Measurements from ENCODE around the gene ABR. TPM values are rescaled to one million over a fixed set of nuclear protein-coding genes. Genes with fewer than 3 reads are reported as not detected.

The ABR gene
- total RNA-seq, 1 experiment from 2014 or later, result 172 TPM

DNA sequence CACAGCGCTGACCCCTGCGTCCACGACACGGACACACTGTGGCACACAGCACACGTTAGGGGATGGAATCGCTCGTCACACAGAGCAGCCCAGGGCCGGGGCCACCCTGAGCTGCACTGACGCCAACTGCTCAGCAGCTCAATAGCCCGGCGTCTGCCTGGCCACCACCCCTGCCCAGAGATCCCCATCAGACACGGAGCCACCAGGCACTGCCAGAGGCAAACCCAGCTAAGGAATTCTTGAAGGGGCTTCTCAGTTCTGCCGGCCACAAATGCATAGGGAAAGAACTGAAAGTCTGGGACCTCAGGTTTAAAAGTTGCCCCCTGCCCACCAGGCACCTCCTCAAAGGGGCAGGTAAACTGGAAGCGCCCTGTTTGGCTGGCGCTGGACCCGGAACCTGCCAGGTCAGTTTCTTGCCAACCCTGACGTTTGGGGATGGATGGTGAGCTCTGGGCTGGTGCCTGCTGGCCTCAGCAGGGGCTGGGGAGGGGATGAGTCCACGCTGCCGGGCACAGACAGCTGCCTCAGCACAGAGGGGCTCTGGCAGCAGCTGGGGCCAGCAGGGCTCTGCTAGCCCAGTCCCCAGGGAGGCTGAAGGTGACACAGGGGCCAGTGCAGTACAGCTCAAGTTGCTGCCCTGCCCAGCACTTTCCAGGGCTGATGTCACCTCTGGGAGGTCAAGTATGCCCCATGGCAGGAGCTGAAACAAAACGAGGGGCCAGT is 149.7 kb downstream of the ABR start:
- in situ Hi-C loops (cut with HindIII; ENCODE audit: low pct_unique_long_range_greater_than_20kb, low sequenced_read_pairs), result no loop called here
- no peak for DNase-seq (ENCODE audit: low read depth, low spot score)

DNA sequence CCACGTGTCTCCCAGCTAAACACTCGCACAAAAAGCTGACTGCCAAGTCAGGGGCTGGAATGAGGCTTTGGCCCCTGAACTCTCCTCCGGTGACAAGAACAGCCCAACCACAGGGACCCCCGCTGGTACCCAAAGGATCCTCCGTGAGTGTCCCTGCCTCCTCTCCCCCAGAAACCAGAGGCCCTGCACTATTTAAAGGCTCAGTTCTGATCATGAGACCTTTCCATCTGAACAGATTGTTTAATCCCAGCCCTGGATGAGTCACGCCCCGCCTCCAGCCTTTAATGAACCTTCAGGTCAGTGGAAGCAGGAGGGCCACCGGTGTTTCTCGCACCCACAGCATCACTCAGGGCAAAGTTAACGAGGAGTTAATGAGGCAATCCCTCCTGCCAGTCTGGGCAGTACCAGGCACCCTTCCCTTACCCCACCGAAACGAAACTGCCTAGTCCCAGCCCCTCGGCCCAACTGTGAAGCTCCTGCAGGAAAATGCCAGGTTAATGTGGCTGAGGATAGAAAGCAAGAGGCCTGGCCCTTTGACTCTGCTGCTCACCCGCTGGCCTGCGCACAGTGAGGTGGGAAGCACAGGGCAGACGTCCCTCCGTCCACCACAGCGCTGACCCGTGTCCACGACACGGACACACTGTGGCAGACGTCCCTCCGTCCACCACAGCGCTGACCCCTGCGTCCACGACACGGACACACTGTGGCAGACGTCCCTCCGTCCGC is 150.4 kb downstream of the ABR start:
- in situ Hi-C loops (cut with HindIII; ENCODE audit: low pct_unique_long_range_greater_than_20kb, low sequenced_read_pairs) (no loop called here), intact Hi-C loops (cut with micrococcal nuclease; ENCODE audit: unreplicated experiment) (no loop called here)
- Histone ChIP-seq H3K9me3 (ENCODE audit: control insufficient read depth, insufficient read depth, low read depth, low read length) (no peaks in the 10 kb centered on the region), H3K4me1 (ENCODE audit: control insufficient read depth, insufficient read depth, low read length) (no peaks in the 10 kb centered on the region), H3K27me3 (ENCODE audit: control insufficient read depth, insufficient read depth, low read length) (no peaks in the 10 kb centered on the region), H3K4me3 (ENCODE audit: low read depth in 2 of 2, low read length in 2 of 2) (no peak overlapping the region), H3K36me3 (ENCODE audit: control insufficient read depth, insufficient read depth, low read length) (no peaks in the 10 kb centered on the region), H3K27ac (ENCODE audit: low read length) (no peak overlapping the region)
- POLR2A ChIA-PET, result no interaction called here
- ATAC-seq (no peak), DNase-seq (ENCODE audit: low read depth, low spot score) (no peak)
- BruUV-seq (replicated peaks), result no TSS peak
- CTCF ChIA-PET, result no interaction called here
- TF ChIP-seq POLR2AphosphoS5 (IDR thresholded peaks at IDR 0.05; ENCODE audit: low read depth, low read length), result no peak
- TF ChIP-seq TCF7L2 (IDR thresholded peaks at IDR 0.05; ENCODE audit: low read depth, low read length), result no peak
- no peak for TF ChIP-seq SIN3A (IDR thresholded peaks at IDR 0.05; ENCODE audit: borderline replicate concordance, insufficient read depth, low read depth, low read length)
- TF ChIP-seq, protein P1, sequence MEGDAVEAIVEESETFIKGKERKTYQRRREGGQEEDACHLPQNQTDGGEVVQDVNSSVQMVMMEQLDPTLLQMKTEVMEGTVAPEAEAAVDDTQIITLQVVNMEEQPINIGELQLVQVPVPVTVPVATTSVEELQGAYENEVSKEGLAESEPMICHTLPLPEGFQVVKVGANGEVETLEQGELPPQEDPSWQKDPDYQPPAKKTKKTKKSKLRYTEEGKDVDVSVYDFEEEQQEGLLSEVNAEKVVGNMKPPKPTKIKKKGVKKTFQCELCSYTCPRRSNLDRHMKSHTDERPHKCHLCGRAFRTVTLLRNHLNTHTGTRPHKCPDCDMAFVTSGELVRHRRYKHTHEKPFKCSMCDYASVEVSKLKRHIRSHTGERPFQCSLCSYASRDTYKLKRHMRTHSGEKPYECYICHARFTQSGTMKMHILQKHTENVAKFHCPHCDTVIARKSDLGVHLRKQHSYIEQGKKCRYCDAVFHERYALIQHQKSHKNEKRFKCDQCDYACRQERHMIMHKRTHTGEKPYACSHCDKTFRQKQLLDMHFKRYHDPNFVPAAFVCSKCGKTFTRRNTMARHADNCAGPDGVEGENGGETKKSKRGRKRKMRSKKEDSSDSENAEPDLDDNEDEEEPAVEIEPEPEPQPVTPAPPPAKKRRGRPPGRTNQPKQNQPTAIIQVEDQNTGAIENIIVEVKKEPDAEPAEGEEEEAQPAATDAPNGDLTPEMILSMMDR (IDR thresholded peaks at IDR 0.05), result no peak
- TF ChIP-seq, protein P2, sequence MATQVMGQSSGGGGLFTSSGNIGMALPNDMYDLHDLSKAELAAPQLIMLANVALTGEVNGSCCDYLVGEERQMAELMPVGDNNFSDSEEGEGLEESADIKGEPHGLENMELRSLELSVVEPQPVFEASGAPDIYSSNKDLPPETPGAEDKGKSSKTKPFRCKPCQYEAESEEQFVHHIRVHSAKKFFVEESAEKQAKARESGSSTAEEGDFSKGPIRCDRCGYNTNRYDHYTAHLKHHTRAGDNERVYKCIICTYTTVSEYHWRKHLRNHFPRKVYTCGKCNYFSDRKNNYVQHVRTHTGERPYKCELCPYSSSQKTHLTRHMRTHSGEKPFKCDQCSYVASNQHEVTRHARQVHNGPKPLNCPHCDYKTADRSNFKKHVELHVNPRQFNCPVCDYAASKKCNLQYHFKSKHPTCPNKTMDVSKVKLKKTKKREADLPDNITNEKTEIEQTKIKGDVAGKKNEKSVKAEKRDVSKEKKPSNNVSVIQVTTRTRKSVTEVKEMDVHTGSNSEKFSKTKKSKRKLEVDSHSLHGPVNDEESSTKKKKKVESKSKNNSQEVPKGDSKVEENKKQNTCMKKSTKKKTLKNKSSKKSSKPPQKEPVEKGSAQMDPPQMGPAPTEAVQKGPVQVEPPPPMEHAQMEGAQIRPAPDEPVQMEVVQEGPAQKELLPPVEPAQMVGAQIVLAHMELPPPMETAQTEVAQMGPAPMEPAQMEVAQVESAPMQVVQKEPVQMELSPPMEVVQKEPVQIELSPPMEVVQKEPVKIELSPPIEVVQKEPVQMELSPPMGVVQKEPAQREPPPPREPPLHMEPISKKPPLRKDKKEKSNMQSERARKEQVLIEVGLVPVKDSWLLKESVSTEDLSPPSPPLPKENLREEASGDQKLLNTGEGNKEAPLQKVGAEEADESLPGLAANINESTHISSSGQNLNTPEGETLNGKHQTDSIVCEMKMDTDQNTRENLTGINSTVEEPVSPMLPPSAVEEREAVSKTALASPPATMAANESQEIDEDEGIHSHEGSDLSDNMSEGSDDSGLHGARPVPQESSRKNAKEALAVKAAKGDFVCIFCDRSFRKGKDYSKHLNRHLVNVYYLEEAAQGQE (IDR thresholded peaks at IDR 0.05; ENCODE audit: insufficient read depth in 1 of 2, low read depth in 2 of 2, low read length in 1 of 2), result no peak

More for the DNA sequence above, 149.7 kb downstream of the ABR start:
- ChIA-PET CTCF (no interaction called here), POLR2A (no interaction called here)
- no peaks in the 10 kb centered on the region for H3K9me3 ChIP-seq (ENCODE audit: control insufficient read depth, insufficient read depth, low read depth, low read length)
- H3K27ac ChIP-seq (ENCODE audit: low read length), result no peak overlapping the region
- H3K27me3 ChIP-seq (ENCODE audit: control insufficient read depth, insufficient read depth, low read length), result no peaks in the 10 kb centered on the region
- no peaks in the 10 kb centered on the region for H3K36me3 ChIP-seq (ENCODE audit: control insufficient read depth, insufficient read depth, low read length)
- intact Hi-C loops (cut with micrococcal nuclease; ENCODE audit: unreplicated experiment), result no loop called here
- 0 out of 2 replicates have a peak, but pooled peaks have one; percentile 9 for ATAC-seq
- TF ChIP-seq POLR2AphosphoS5 (IDR thresholded peaks at IDR 0.05; ENCODE audit: low read depth, low read length) (no peak), SIN3A (IDR thresholded peaks at IDR 0.05; ENCODE audit: borderline replicate concordance, insufficient read depth, low read depth, low read length) (no peak), TCF7L2 (IDR thresholded peaks at IDR 0.05; ENCODE audit: low read depth, low read length) (no peak)
- TF ChIP-seq, protein P2 (IDR thresholded peaks at IDR 0.05; ENCODE audit: insufficient read depth in 1 of 2, low read depth in 2 of 2, low read length in 1 of 2), result no peak
- TF ChIP-seq, protein P1 (IDR thresholded peaks at IDR 0.05), result no peak
- no peaks in the 10 kb centered on the region for H3K4me1 ChIP-seq (ENCODE audit: control insufficient read depth, insufficient read depth, low read length)
- no TSS peak for BruUV-seq (replicated peaks)
- H3K4me3 ChIP-seq (ENCODE audit: low read depth in 2 of 2, low read length in 2 of 2), result no peak overlapping the region
